C4-2B (cell line): ENCODE measurements around the gene TRPM5.

Experiments
- CTCF ChIP-seq: fragments of 450-650 bp; conservative IDR thresholded peaks from 2 replicates; pipeline ENCODE4 v1.5.1; 2017; ENCODE audit warnings: mild to moderate bottlenecking
- ZFX ChIP-seq: fragments of 450-650 bp; IDR thresholded peaks from 2 replicates; pipeline ENCODE4 v1.6.1; 2017

DNA sequence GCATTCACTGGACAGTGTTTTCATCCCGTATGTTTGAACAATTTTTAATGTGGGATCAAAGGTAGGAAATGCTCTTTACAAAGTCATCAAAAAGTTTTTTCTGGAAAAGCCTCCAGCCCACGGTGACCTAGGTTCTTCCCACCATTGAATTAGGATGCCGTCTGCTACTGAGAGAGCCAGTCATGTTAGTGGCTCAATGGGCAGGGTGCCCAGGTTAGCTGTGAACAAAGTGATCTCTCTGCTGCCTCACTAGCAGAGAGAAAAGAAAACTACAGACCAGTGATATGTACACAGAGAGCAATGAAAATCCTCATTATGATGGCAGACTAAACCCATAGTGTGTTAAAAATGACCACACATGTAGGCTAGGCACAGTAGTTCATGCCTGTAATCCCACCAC is 32.9 kb upstream of the TRPM5 start:
- TF ChIP-seq CTCF (no peak), ZFX (no peak)
